GM19240 (cell line): ENCODE measurements around the gene ZNF618.

ENCODE experiments used
- DNase-seq: peaks from one replicate; pipeline ENCODE4 v3.0.0; 2011; ENCODE audit warnings: low spot score; ENCODE audit not compliant: insufficient read length

The ZNF618 gene

DNA sequence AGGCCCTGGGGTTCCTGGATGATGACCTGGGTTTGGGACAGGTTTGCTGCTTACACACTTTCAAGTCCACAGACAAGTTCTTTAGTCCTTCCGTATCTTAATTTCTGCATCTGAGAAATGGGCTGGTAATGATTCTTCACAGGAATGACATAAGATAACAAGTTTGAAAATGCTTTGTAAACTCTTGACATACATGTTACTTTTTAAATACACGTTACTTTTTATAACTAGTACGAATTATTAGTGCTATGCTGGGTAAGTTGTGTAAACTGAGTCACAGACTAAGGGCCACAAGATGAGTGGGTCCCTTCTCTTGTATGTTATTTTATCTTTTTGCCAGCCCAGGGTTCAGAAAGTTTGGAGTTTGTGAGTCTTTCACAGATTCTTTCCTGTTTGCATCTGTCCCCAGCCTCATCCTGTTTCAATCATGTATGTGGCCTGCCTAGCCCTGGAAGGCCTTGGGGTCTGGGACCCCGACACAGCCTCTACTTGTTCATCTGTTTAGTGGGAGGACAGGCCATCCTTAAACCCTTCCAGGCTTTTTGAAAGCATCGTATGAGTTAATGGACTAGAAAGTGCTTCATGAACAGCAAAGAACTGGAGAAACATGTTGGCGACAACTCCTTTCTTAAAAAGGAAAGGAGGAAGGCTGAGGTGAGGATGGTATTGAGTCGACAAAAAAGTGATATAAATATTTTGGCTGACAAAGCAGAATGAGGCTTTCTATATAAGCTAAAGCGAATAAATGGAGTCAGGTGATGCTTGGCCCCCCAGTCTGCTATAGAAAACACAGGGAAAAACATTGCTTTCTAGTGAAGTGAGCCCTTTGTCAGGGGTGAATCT, 9.3 kb downstream of the ZNF618 start:
- no peak for DNase-seq

DNA sequence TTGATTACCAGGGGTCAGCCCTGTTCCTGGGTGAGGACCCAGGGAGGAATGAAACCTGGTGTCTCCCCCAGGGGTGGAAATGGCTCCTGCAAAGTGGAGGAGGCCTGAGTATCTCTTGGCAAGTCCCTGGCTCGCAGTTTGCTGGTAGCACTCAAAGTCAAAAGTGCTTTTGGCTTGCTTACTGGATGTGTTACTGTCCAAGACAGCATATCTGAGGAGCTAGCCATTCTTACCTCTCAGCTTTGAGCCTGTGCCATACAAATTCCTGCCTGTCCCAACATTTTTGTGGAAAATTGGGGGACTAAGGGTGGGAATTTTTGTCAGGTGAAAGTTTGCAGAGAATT, 9.9 kb downstream of the ZNF618 start:
- no peak for DNase-seq

DNA sequence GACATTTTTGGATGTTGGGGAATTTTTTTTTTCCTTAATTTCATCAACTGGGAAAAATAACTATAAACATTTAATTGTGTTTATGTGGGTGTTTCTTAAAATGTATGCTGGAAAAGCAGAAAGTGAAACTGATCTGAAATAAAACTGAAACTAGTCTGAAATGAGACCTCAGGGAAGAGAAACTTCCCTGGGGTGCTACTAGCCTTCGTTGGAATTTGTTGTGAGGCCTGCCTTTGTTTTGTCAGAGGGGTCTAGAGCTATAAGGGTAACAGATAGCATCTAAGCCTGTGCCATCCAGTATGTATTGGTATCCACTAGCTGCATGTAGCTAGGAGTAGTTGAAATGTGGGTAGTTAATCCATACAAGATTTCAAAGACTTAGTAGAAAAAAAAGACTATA, 10.4 kb downstream of the ZNF618 start:
- DNase-seq = no peak

DNA sequence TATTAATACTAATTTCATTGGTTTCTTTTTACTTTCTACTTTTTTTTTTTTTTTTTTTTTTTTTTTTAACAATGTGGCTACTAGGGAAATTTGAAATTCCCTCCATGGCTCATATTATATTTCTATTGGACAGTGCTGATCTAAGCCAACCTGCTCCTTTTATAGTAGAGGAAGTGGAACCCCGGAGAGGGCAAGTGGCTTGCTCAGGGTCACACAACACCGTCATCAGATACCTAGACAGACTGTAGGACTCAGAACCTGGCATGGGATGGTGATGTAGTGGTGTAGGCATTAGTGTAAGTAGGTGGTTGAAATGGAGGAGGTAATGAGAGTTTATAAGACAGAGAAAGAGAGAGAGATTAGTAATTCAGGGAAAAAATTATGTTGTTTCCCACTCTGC, 10.8 kb downstream of the ZNF618 start:
- DNase-seq = no peak

DNA sequence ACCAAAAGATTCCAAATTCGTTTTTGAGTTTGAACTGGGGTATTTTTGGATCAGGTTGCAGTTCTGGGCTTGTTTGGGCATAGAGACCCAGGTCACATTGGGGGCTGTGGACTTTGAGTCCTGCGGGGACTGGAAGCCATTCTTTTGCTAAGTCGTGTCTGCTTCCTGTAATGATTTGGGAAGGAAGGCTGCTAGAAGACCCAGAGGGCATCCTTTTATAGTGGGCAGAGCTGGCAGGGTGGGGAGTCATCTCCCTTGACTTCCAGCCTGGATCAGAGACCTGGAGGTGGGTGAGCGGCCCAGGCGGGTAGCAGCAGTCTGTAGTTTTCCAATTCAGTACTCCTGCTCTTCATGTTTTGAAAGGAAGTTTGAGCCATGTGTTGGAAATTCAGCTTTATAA, 11.3 kb downstream of the ZNF618 start:
- DNase-seq = no peak

DNA sequence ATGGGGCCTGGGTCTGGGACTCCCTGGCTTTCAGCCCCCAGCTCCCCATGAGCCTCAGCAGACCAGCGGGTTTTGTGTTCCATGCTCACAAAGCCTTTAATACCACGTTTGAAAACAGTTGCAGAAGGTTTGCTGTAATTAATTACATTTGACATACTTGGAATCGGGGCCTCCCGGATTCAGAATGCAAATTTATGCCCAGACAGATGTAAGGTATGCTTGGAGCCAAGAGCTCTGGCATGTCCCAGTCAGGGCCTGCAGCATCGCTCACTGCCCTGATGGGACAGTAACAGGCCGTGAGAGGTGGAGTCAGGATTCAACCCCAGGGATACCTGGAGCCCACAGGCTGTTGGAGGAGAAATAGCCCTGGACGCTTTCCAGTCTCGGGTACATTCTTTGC, 12.2 kb downstream of the ZNF618 start:
- DNase-seq = no peak

DNA sequence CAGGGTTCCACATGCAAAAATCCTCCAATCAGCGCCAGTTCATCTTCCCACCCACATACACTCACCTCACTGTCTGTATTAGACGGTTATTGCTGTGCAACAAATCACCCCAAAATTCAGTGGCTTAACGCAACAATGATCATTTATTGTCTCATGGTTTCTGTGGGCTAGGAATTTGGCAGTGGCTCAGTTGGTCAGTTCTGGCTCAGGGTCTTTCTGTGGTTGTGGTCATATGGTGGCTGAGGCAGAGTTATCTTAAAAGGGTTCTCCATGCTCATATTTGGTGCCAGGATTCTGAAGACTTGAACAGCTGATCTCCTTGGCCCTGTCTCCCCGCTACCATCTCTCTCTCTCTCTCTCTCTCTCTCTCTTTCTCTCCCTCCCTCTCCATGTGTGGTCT, 12.9 kb downstream of the ZNF618 start:
- no peak for DNase-seq

DNA sequence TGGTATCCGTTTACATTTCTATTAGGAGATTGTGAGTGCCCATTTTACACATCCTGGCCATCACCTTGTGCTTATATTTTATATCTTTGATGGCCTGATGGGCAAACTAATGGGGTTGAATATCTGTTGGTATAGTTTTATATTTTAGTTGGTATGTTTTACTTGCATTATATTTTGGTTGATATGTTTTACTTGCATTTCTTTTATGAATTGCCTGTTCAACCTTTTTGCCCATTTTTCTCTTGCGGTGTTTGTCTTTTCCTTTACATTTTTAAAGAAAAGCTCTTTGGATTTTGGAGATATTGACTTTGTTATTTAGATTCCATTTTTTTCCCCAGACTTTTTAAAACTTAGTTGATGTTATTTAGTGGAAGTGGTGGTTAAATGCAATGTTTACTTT, 14.6 kb downstream of the ZNF618 start:
- no peak for DNase-seq

DNA sequence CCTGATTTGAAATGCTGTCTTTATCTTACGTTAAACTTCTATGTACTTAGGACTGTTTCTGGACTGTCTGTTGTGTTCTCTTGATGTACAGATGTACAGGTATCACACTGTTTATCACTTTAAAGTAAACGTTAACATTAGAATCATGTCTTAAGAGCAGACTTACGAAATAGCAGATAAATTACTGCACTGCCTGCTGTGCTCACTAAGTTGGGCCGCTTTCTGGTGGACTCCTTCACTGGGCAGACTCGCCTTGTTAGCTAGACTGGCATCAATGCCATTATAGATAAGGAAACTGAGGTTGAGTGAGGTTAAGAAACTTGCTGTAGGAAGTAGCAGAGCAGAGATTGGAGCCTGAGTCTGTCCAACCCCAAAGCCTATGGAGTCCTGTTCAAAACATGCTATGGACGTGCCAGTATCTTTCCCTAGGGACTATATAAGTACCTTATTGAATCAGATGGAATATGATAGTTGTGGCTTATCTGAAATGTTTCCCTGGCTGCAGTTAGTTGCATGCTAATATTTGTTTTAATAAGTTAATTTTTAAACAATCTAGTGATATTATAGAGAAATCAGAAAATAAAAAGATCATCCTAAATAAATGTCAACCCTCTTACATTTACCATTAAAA, 16.9 kb downstream of the ZNF618 start:
- no peak for DNase-seq

DNA sequence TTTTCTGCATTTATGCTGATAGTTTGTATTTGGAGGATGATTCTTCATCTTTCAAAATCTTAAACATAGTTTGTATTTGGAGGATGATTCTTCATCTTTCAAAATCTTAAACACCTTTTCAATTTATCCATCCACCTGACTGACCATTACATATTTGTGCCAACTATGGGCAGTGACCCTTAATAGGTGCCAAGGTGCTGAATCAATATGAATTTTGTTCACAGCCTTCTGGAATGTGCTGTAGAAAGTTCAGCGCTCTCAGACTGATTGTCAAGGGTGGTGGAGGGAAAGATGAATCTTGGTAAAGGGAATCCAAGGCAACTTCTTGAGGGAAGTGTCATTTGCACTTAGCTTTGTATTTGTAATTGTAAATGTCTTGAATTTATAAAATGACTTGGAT, 18.1 kb downstream of the ZNF618 start:
- DNase-seq = no peak

DNA sequence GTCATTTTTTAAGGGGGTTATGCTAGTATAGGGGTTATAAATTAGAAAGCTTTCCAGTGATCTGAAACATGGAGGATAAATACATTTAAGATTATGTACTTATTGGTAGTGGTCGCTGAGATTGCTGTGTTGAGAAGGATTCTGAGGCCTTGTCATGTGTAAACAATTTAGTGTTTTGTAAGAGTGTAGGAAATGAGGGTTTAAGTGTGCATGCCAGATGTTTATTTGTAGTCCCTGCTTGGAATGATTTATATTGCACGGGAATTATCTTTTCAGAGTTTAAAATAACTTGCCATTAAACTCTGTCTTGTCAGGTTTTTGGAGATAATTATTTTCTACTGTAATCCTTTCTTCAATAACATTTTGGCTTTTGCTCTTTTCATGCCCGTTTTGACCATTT, 19.4 kb downstream of the ZNF618 start:
- DNase-seq = no peak

DNA sequence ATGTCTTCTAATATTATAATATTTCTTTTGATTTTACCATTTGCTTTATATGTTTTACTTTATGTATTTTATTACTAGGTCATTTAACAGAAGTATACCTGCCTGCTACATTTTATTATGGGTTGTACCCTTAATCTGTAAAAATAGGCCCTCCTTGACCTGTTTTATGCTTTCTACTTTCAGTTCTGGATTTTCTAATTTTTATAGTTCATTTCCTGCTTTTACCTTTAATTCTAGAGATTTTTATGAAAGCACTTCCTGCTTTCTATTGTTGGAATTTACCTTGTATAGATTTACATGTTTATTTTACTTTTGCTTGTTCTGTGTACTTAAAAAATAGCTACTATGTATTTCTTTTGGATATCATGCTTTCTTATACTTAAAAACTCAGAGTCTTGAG, 20.6 kb downstream of the ZNF618 start:
- DNase-seq = no peak

DNA sequence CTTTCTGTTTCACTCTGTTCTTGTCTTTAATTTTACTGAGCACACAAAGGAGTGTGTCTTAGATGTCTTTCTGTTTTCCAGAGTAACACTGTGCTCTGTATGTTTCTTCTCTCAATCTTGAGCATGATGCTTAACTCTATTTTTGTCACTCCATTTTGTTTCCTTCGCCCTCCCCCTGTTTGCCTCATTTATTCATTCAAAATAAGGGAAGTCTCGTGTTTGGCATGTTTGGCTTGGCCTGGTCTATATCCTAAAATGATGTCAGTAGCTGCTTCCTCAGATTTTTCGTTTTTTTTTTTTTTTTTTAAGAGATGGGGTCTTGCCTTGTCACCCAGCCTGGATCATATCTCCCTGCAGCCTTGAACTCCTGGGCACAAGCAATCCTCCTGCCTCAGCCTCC, 22.0 kb downstream of the ZNF618 start:
- DNase-seq = no peak

DNA sequence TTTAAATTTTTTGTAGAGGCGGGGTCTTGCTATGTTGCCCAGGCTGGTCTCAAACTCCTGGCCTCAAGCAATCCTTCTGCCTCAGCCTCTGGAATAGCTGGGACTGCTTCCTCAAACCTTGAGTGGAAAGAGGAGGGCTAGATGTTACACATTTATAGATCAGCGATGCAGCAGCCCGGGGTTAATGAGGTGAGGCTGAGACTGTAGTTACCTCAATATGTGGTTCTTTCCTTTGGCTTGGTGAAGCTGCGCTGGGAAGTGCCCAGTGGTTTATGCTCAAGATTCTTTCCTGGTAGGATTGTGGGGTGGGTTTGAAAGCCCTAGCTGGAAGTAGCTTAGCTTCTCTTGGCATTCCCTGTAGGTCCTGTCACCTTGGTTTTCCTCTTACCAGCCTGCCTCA, 22.5 kb downstream of the ZNF618 start:
- no peak for DNase-seq

DNA sequence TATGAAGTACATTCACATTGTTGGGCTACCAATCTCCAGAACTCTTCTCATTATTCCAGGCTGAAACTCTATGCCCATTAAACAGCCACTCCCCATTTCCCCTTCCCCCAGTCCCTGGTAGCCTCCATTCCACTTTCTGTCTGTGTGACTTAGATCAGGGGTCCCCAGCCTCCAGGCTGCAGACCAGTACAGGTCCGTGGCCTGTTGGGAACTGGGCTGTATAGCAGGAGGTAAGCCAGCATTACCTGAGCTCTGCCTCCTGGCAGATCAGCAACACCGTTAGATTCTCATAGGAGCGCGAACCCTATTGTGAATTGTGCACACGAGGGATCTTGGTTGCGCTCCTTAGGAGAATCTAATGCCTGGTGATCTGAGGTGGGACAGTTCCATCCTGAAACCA, 23.1 kb downstream of the ZNF618 start:
- no peak for DNase-seq

DNA sequence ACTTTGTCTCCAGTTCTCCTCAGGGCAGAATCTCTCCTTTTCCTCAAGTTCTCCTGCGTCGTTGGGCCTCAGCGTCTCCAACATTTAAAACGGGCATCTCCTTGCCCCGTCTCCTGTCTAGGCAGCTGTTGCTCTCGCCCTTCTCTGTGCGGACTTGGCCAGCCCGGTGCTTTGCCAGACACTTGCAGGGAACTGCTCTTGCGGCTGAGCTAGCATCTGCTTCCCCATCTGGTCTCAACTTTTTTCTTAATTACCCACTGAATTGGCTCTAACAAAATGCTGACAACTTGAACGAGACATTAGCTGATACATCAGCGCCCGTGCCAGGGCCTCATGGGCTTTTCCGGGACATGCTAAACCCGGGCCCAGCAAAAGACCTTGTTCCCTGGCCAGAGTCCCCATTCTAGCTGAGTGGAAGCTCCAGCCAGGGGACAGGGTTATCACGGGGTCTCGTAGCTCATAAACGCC, 25.1 kb downstream of the ZNF618 start:
- DNase-seq = no peak

DNA sequence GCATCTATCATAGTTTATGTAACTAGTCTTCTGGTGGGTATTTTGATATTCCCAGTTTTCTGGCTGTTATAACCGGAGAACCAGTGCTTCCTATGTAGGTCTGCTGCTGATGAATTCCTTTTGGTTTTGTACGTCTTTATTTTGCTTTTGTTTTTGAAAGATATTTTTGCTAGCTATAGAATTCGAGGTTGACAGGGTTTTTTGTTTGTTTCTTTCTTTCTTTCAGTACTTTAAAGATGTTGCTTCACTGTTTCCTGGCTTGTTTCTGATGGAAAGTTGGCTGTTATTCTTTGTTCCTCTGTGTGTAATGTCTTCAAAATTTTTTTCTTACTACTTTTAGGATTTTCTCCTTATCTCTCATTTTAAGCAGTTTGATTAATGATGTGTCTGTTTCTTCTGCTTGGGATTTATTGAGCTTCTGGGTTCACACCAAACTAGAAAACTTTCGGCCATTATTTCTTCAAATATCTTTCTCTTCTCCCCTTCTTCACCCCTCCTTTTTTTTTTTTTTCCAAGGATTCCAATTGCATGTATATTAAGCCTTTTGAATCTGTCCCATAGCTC, 27.5 kb downstream of the ZNF618 start:
- DNase-seq = no peak

DNA sequence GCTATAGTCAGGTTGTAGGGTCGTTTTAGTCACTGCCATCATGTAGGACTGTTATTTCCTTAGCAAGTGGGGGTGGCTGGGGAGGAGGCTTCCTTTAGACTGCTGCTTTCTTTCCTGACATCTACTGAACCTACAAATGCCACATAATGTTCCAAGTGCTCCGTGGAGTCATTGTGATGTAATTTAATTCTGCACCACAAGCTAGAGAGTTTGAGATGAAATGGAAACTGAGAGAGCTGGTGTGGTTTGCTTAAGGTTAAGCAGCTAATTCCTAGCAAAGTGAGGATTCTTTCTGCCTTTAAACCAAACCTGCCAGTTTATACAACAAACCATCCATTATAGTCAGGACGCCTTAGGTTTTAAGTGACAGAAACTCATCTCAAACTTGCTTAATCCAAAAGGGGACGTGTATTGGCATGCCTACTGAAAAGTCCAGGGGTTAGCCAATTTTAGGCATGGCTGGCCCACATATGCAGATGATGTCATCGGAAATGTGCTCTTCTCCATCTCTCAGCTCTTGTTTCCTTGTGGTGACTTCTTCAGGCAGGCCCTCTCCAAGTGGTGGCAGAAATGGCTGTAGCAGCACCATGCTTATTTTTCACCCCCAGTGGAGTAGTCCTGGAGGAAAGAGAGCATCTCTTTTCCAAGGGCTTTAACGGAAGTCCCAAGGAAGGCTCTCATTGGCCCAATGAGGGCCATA, 30.5 kb downstream of the ZNF618 start:
- DNase-seq = no peak

DNA sequence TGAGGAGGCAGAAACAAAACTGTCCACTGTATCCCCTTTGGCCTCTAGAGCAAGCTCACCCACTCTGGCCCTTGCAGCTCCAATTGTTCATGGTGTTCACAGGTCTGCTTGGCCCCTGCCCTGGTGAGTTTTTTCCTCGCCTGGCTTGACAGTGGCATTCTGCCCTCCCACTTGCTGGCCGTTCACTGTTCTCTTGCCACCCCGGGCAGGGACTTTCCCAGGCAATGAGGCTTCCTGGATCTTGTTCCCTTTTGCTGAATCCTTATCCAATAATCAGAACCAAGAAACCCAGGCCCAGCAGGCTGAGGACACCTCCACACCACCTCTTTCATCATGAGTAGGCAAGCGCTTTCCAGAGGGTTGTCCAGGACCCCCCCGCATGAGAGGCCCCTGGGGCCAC, 31.2 kb downstream of the ZNF618 start:
- no peak for DNase-seq

DNA sequence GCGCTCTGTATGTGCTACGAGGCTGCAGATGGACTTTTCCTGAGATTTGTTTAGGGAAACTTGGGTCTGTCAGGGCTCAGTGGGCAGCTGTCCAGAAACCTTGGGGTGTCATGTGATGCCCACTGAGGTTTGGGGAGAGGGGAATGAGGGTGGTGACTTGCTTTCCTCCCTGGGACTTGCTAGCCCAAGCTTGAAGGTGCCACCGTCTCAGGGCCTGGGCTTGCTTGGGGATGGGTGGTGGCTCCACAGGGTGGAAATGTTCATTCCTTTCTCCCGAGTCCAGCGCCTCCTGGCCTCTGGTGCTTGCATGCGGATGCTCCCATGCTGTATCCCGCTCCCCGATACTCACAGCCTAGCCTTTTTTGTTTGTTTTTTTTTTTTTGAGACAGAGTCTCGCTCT, 33.3 kb downstream of the ZNF618 start:
- no peak for DNase-seq

DNA sequence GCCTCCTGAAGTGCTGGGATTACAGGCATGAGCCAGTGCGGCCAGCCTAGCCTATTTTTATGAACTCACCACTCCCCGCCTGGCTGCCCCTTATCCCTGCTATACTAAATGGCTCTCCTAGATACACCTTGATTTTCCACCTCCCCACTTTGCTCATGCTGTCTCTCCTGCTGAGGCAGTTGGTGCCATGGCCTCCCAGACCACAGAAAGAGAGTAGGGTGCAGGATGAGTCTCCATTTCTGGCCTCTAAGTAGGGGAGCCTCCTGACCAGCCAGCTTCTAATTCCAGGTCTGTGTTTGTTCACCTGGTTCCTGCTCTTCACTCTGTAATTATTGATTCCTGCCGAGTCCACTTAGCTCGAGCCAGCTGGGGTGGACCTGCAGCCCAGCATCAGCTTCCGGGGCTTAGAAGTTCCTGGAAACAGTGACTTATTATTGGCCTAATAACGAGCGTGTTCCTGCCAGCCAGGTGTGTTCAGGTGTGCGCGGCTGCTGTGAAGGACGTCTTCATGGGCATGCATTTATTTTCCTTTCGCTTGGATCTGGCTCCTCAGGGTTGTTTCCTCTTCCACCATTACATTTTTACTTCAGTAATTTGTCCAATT, 34.0 kb downstream of the ZNF618 start:
- DNase-seq = no peak
